Fibroblast of gingiva (primary cell): ENCODE results near the gene SETD4.
A peak's percentile ranks its signal among the peaks of the same experiment; 100 is the strongest.

Source experiments
- DNase-seq: peaks from one replicate; pipeline ENCODE4 v3.0.0-alpha.2; 2011; ENCODE audit warnings: low read depth

SETD4 gene

GRCh38 chr21:36005879-36006400, 54.4 kb downstream of the SETD4 start:
- DNase-seq: no peak

DNA sequence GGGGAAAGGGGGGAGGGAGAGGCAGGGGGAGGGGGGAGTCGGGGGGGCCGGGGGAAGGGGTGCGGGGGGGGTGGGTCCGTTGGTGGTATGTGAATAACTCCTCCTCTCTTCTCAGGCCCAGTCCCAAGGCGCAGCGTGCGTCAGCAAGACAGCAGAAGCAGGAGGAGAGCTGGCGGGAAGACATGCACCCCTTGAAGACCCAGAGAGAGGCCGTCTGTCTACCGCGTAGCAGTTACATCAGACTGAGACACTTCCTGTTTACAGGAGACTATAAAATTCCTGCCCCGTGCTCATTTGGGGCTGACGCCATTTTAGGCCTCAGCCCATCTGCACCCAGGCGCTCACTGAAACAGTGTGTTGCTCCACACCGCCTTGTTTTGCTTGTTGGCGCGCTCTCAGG, 55.3 kb downstream of the SETD4 start:
- DNase-seq: peak; percentile 98

- DNase-seq: peak; percentile 85
These were observed 55.9 kb downstream of the SETD4 start for GRCh38 chr21:36004441-36004840.

- no peak for DNase-seq
These were observed 56.5 kb downstream of the SETD4 start for GRCh38 chr21:36003776-36004175.

- DNase-seq: no peak
These were observed 64.1 kb downstream of the SETD4 start for GRCh38 chr21:35996217-35996616.

GRCh38 chr21:35995522-35996088, 64.7 kb downstream of the SETD4 start:
- no peak for DNase-seq

DNA sequence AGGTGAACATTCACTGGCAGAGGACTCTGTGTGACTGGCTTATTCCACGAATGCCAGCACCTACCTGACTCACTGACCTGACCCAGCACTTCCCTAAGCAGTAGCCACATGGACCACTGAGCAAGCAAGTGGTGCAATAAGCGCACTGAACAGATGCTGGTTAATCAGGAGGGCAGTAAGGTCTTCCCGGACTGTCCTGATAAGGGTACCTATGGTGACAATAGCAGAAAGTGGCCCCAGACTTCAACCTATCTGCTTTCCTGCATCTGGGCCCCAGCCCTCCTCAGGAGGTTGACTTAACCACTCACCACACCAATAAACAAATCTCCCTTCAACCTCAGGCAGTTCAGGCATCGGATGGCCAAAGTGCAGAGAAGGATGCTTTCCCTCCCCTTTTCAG, 65.7 kb downstream of the SETD4 start:
- no peak for DNase-seq

DNA sequence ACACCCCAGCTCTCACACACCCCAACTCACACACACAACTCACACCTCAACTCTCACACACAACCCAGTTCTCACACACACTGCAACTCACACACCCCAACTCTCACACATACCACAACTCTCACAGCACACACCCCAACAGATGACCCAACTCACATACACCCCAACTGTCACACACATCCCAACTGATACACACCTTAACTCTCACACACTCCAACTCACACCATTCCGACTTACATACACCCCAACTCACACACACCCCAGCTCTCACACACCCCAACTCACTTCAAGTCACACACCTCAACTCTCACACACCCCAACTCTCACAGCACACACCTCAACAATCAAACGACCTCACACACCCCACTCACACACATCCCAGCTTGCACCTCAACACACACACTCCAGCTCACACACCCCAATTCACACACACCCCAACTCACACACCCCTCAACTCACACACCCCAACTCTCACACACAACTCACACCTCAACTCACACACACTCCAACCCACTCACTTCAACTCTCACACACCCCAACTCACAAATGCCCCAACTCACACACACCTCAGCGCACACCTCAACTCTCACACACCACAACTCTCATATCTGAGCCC, 66.3 kb downstream of the SETD4 start:
- DNase-seq: no peak

- DNase-seq: no peak
These were observed 69.2 kb downstream of the SETD4 start for GRCh38 chr21:35991131-35991530.

DNA sequence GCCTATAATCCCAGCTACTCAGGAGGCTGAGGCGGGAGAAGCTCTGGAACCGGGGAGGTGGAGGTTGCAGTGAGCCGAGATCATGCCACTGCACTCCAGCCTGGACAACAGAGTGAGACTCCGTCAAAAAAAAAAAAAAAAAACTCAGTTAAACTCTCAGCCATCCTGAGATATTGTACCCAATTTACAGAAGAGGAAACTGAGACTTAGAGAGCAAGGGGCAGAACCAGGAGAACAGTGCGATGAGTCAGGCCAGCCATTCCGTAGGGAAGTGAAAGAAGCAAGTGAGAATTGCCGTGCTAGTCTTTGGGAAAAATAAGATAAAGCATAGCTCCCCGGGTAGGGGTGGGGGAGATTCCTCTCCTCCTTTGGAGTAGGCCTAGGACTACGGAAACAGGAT, 69.7 kb downstream of the SETD4 start:
- DNase-seq: no peak

GRCh38 chr21:35989138-35989735, 71.1 kb downstream of the SETD4 start:
- peak; percentile 84 for DNase-seq

GRCh38 chr21:35988416-35989137, 71.7 kb downstream of the SETD4 start:
- DNase-seq: no peak

GRCh38 chr21:35987475-35987874, 72.9 kb downstream of the SETD4 start:
- DNase-seq: no peak

GRCh38 chr21:35984654-35985361, 75.5 kb downstream of the SETD4 start:
- no peak for DNase-seq
